ENCODE data around the gene HSD17B10.

The HSD17B10 gene

DNA sequence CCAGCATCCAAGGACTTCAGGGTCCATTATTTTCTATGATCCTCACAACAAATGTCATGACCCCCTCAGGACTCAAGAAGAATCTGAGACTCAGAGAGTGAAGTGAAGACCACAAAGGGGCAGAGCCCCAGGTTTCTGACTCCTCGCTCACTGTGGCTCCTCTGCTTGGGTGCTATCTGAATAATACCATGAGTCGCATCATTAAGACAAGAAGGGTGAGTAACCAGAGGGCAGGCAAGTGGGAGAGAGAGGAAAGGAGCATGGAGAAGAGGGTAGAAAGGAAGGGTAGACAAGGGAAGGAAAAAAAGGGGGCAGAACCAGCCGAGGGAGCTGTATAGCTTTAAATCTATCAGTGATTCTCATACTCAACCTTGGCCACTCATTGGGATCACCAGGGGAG lies 15.5 kb upstream of the HSD17B10 start:
- no peaks in the 10 kb centered on the region for H3K4me1 ChIP-seq (ENCODE audit: control insufficient read depth in 2 of 2, insufficient read depth in 1 of 2, low read depth in 1 of 2, low read length in 2 of 2)
- no peak overlapping the region for H2AFZ ChIP-seq (ENCODE audit: low read length)
- no peak overlapping the region for H3K4me2 ChIP-seq (ENCODE audit: insufficient read depth, low read length, poor library complexity, severe bottlenecking)
- no peak overlapping the region for H3K18ac ChIP-seq (ENCODE audit: low read length)
- no peaks in the 10 kb centered on the region for H3K9me3 ChIP-seq (replicated peaks in 1 of 2; ENCODE audit: control insufficient read depth in 2 of 2, insufficient read depth in 1 of 2, low read depth in 1 of 2, low read length in 2 of 2)
- H4K91ac ChIP-seq (ENCODE audit: low read depth, low read length, poor library complexity), result no peak overlapping the region
- DNase-seq (ENCODE audit: low spot score), result no peak
- no CpG with 5 or more reads among the region's 3 CpGs for WGBS, 2 donors (ENCODE audit: extremely low coverage in 2 of 2, insufficient read length in 2 of 2, insufficient replicate concordance in 1 of 2)
- H3K23ac ChIP-seq (ENCODE audit: low read depth, low read length, poor library complexity), result no peak overlapping the region
- no peak overlapping the region for H2BK15ac ChIP-seq (ENCODE audit: low read length)
- no peak overlapping the region for H2BK12ac ChIP-seq (ENCODE audit: low read length)
- peaks cover 0 to 6% (median 0%) of the 10 kb centered on the region in 3 experiments for H3K27me3 ChIP-seq (ENCODE audit: control insufficient read depth in 3 of 3, insufficient read depth in 3 of 3, low read depth in 1 of 3, low read length in 3 of 3)
- H3K4ac ChIP-seq (ENCODE audit: low read length), result no peak overlapping the region
- no peak overlapping the region for H3K14ac ChIP-seq (ENCODE audit: low read length)
- H3K27ac ChIP-seq (replicated peaks; ENCODE audit: low read length), result no peak overlapping the region
- no peak overlapping the region for H2BK5ac ChIP-seq (ENCODE audit: low read length)
- H3K36me3 ChIP-seq (replicated peaks in 1 of 2; ENCODE audit: control insufficient read depth in 2 of 2, insufficient read depth in 2 of 2, low read length in 2 of 2), result no peaks in the 10 kb centered on the region
- no peak overlapping the region for H3K4me3 ChIP-seq (ENCODE audit: low read length in 2 of 2)
- no peaks in the 10 kb centered on the region for H3K79me1 ChIP-seq (ENCODE audit: low read depth, low read length)
- no peak overlapping the region for H2AK5ac ChIP-seq (ENCODE audit: low read depth, low read length)
- H2BK120ac ChIP-seq (ENCODE audit: low read depth, low read length), result no peak overlapping the region
- H3K9ac ChIP-seq (ENCODE audit: low read depth, low read length, poor library complexity), result no peak overlapping the region
- H4K8ac ChIP-seq (ENCODE audit: low read depth, low read length), result no peak overlapping the region

DNA sequence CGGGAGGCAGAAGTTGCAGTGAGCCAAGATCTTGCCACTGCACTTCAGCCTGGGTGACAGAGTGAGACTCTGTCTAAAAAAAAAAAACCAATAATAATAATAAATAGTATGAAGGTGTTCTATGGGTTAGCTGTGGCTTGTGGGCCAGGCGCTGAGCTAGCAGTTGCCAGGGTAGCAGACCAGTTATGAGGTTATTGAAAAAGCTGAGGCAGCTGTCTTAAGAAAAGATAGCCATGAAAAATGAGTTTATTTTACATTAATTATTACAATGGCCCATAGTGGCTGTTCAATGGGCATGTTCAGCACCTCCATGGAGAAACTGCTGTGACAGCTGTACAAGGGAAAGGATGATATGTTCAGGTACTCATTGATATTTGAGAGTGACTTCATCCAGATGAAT lies 13.3 kb upstream of the HSD17B10 start:
- Histone ChIP-seq H2BK120ac (ENCODE audit: low read depth, low read length) (no peak overlapping the region), H2BK5ac (ENCODE audit: low read length) (no peak overlapping the region), H3K4ac (ENCODE audit: low read length) (no peak overlapping the region), H3K18ac (ENCODE audit: low read length) (no peak overlapping the region), H3K4me3 (ENCODE audit: low read length in 2 of 2) (no peak overlapping the region), H2AK5ac (ENCODE audit: low read depth, low read length) (no peak overlapping the region), H3K9ac (ENCODE audit: low read depth, low read length, poor library complexity) (no peak overlapping the region), H2BK12ac (ENCODE audit: low read length) (no peak overlapping the region), H4K91ac (ENCODE audit: low read depth, low read length, poor library complexity) (no peak overlapping the region), H3K36me3 (replicated peaks in 1 of 2; ENCODE audit: control insufficient read depth in 2 of 2, insufficient read depth in 2 of 2, low read length in 2 of 2) (no peaks in the 10 kb centered on the region), H3K4me1 (ENCODE audit: control insufficient read depth in 2 of 2, insufficient read depth in 1 of 2, low read depth in 1 of 2, low read length in 2 of 2) (no peaks in the 10 kb centered on the region), H3K9me3 (replicated peaks in 1 of 2; ENCODE audit: control insufficient read depth in 2 of 2, insufficient read depth in 1 of 2, low read depth in 1 of 2, low read length in 2 of 2) (no peaks in the 10 kb centered on the region), H4K8ac (ENCODE audit: low read depth, low read length) (no peak overlapping the region), H3K27me3 (ENCODE audit: control insufficient read depth in 3 of 3, insufficient read depth in 3 of 3, low read depth in 1 of 3, low read length in 3 of 3) (peaks cover 0 to 6% (median 0%) of the 10 kb centered on the region in 3 experiments), H3K4me2 (ENCODE audit: insufficient read depth, low read length, poor library complexity, severe bottlenecking) (no peak overlapping the region), H3K14ac (ENCODE audit: low read length) (no peak overlapping the region), H2BK15ac (ENCODE audit: low read length) (no peak overlapping the region), H2AFZ (ENCODE audit: low read length) (no peak overlapping the region), H3K79me1 (ENCODE audit: low read depth, low read length) (no peaks in the 10 kb centered on the region), H3K23ac (ENCODE audit: low read depth, low read length, poor library complexity) (no peak overlapping the region), H3K27ac (replicated peaks; ENCODE audit: low read length) (no peak overlapping the region)
- DNase-seq (ENCODE audit: low spot score), result no peak
- WGBS, 2 donors (ENCODE audit: extremely low coverage in 2 of 2, insufficient read length in 2 of 2, insufficient replicate concordance in 1 of 2), result no CpG with 5 or more reads among the region's 2 CpGs

DNA sequence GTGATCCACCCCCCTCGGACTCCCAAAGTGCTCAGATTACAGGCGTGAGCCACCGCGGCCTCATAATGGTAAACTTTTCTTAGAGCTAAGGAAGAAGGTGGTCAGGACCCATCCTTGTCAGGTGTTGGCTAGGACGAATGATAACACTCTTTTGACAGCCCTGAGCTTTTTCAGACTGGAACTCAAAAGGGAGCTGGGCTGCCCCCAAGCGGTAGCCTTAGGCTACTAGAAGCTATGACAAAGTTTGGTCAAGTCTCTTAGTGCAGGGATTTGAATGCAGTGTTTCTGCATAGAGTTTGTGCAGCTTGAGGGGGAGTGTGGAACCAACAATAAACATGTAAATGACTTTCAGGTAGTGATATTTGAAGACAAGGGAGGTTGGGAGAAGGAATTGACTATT lies 11.8 kb upstream of the HSD17B10 start:
- H3K9me3 ChIP-seq (replicated peaks in 1 of 2; ENCODE audit: control insufficient read depth in 2 of 2, insufficient read depth in 1 of 2, low read depth in 1 of 2, low read length in 2 of 2), result no peaks in the 10 kb centered on the region

DNA sequence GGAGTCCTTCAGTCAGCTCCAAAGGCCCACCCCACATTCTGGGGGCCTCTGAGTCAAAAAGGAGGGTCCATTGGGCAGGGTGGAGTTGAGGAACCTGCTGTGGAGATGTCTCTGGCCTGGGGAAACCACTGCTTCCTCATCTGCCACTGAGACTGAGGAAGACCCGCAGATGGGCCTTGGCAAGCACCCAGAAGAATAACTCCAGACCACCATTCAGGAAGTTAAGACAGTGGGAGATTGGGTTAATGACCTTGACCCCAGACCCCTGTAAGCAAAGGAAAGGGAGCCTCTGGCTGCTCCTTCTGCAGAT lies 8.1 kb upstream of the HSD17B10 start:
- H2BK120ac ChIP-seq (ENCODE audit: low read depth, low read length), result no peak overlapping the region
- no peaks in the 10 kb centered on the region for H3K79me1 ChIP-seq (ENCODE audit: low read depth, low read length)
- H3K9ac ChIP-seq (ENCODE audit: low read depth, low read length, poor library complexity), result no peak overlapping the region
- no peak overlapping the region for H2BK12ac ChIP-seq (ENCODE audit: low read length)
- H3K4me3 ChIP-seq (ENCODE audit: low read length in 2 of 2), result no peak overlapping the region
- H2BK15ac ChIP-seq (ENCODE audit: low read length), result no peak overlapping the region
- H3K4me2 ChIP-seq (ENCODE audit: insufficient read depth, low read length, poor library complexity, severe bottlenecking), result no peak overlapping the region
- no peak overlapping the region for H3K4ac ChIP-seq (ENCODE audit: low read length)
- no peak overlapping the region for H3K23ac ChIP-seq (ENCODE audit: low read depth, low read length, poor library complexity)
- H3K36me3 ChIP-seq (replicated peaks in 1 of 2; ENCODE audit: control insufficient read depth in 2 of 2, insufficient read depth in 2 of 2, low read length in 2 of 2), result no peaks in the 10 kb centered on the region
- no peak overlapping the region for H2AK5ac ChIP-seq (ENCODE audit: low read depth, low read length)
- no peaks in the 10 kb centered on the region for H3K4me1 ChIP-seq (ENCODE audit: control insufficient read depth in 2 of 2, insufficient read depth in 1 of 2, low read depth in 1 of 2, low read length in 2 of 2)
- DNase-seq (ENCODE audit: low spot score), result no peak
- H2AFZ ChIP-seq (ENCODE audit: low read length), result no peak overlapping the region
- no peak overlapping the region for H3K27ac ChIP-seq (replicated peaks; ENCODE audit: low read length)
- H4K8ac ChIP-seq (ENCODE audit: low read depth, low read length), result no peak overlapping the region
- peaks cover 0 to 21% (median 6%) of the 10 kb centered on the region in 3 experiments for H3K27me3 ChIP-seq (ENCODE audit: control insufficient read depth in 3 of 3, insufficient read depth in 3 of 3, low read depth in 1 of 3, low read length in 3 of 3)
- no peak overlapping the region for H2BK5ac ChIP-seq (ENCODE audit: low read length)
- no peaks in the 10 kb centered on the region for H3K9me3 ChIP-seq (replicated peaks in 1 of 2; ENCODE audit: control insufficient read depth in 2 of 2, insufficient read depth in 1 of 2, low read depth in 1 of 2, low read length in 2 of 2)
- H4K91ac ChIP-seq (ENCODE audit: low read depth, low read length, poor library complexity), result no peak overlapping the region
- H3K14ac ChIP-seq (ENCODE audit: low read length), result no peak overlapping the region
- no peak overlapping the region for H3K18ac ChIP-seq (ENCODE audit: low read length)
- no CpG with 5 or more reads among the region's 1 CpG for WGBS, 2 donors (ENCODE audit: extremely low coverage in 2 of 2, insufficient read length in 2 of 2, insufficient replicate concordance in 1 of 2)

More for the DNA sequence above, 11.8 kb upstream of the HSD17B10 start:
- Histone ChIP-seq H3K36me3 (replicated peaks in 1 of 2; ENCODE audit: control insufficient read depth in 2 of 2, insufficient read depth in 2 of 2, low read length in 2 of 2) (no peaks in the 10 kb centered on the region), H4K91ac (ENCODE audit: low read depth, low read length, poor library complexity) (no peak overlapping the region), H3K18ac (ENCODE audit: low read length) (no peak overlapping the region), H3K9ac (ENCODE audit: low read depth, low read length, poor library complexity) (no peak overlapping the region), H3K14ac (ENCODE audit: low read length) (no peak overlapping the region), H3K23ac (ENCODE audit: low read depth, low read length, poor library complexity) (no peak overlapping the region), H3K79me1 (ENCODE audit: low read depth, low read length) (no peaks in the 10 kb centered on the region), H3K4me2 (ENCODE audit: insufficient read depth, low read length, poor library complexity, severe bottlenecking) (no peak overlapping the region), H3K4ac (ENCODE audit: low read length) (no peak overlapping the region), H4K8ac (ENCODE audit: low read depth, low read length) (no peak overlapping the region), H2BK120ac (ENCODE audit: low read depth, low read length) (no peak overlapping the region), H2BK12ac (ENCODE audit: low read length) (no peak overlapping the region), H2BK5ac (ENCODE audit: low read length) (no peak overlapping the region), H2BK15ac (ENCODE audit: low read length) (no peak overlapping the region), H2AFZ (ENCODE audit: low read length) (no peak overlapping the region), H3K4me3 (ENCODE audit: low read length in 2 of 2) (no peak overlapping the region), H3K27me3 (ENCODE audit: control insufficient read depth in 3 of 3, insufficient read depth in 3 of 3, low read depth in 1 of 3, low read length in 3 of 3) (peaks cover 0 to 7% (median 2%) of the 10 kb centered on the region in 3 experiments), H3K4me1 (ENCODE audit: control insufficient read depth in 2 of 2, insufficient read depth in 1 of 2, low read depth in 1 of 2, low read length in 2 of 2) (no peaks in the 10 kb centered on the region), H3K27ac (replicated peaks; ENCODE audit: low read length) (no peak overlapping the region), H2AK5ac (ENCODE audit: low read depth, low read length) (no peak overlapping the region)
- DNase-seq (ENCODE audit: low spot score), result no peak
- WGBS, 2 donors (ENCODE audit: extremely low coverage in 2 of 2, insufficient read length in 2 of 2, insufficient replicate concordance in 1 of 2), result no CpG with 5 or more reads among the region's 6 CpGs

Measured in neuronal stem cell (in vitro differentiated cells).